ENCODE measurements around the gene NUDT9.

GRCh38 chr4:87469390-87469789 is 47.0 kb downstream of the NUDT9 start:
- TF ChIP-seq CTCF (IDR thresholded peaks at IDR 0.05; ENCODE audit: insufficient read depth, low read length, poor library complexity, severe bottlenecking) (no peak), EZH2phosphoT487 (conservative IDR thresholded peaks at IDR 0.05; ENCODE audit: low read length) (no peak)
